HCT116 (cell line): Measurements from ENCODE around the gene FHIT. TPM values are rescaled to one million over a fixed set of nuclear protein-coding genes. Genes with fewer than 3 reads are reported as not detected.

Experiments
- ATAC-seq: fragments of 200-7000 bp; cut with Tn5 transposase; 2 replicates; pipeline ENCODE4 v1.9.1; 2020; ENCODE audit warnings: mild to moderate bottlenecking, moderate library complexity
- BruUV-seq: library from RNA; stranded (reverse); fragments of 400-500 nt; replicated peaks from 2 replicates; lab custom pipeline; 2021; lab: Mats Ljungman, UMichigan
- CTCF ChIA-PET: fragments of 300-600 bp; sonication (Branson Sonifier 250); formaldehyde crosslinking; loops from one replicate; lab custom pipeline; 2021; ENCODE audit warnings: antibody characterized with exemption; lab: Charles Lee
- POLR2A ChIA-PET: fragments of 300-600, 350-600 bp; sonication (Branson Sonifier 250); formaldehyde crosslinking; loops from one replicate; lab custom pipeline; 2021; ENCODE audit warnings: antibody characterized with exemption; lab: Charles Lee
- RAD21 ChIA-PET, 2 experiments: fragments of 300-600 bp; sonication (Branson Sonifier 250); formaldehyde crosslinking; loops; one replicate each; lab custom pipeline; 2023; ENCODE audit warnings: low total read pairs in 2 of 2; ENCODE audit not compliant: uncharacterized antibody in 2 of 2, unreplicated experiment in 2 of 2, low non-redundant PET in 1 of 2; lab: Charles Lee
- DNase-seq: peaks from one replicate; pipeline ENCODE4 v3.0.0-alpha.2; 2010; ENCODE audit warnings: low read depth, low spot score
- H2AFZ ChIP-seq: fragments of 200-600 bp; shearing (Covaris generic), sonication (generic); 2 replicates; pipeline ENCODE4 v1.6.1; 2017; ENCODE audit warnings: low read depth, mixed run types, mixed read lengths, antibody characterized with exemption, low read length; ENCODE audit not compliant: poor library complexity, severe bottlenecking
- H3K27ac ChIP-seq: 2 replicates; pipeline ENCODE4 v1.5.1; 2012; ENCODE audit warnings: low read depth, low read length
- H3K27me3 ChIP-seq: fragments of 200-600 bp; sonication (generic); 2 replicates; pipeline ENCODE4 v1.6.1; 2016; ENCODE audit warnings: mixed run types, low read length, mixed read lengths; ENCODE audit not compliant: insufficient read depth
- H3K36me3 ChIP-seq, 2 experiments: fragments of 200-500 bp in 1 of 2; fragments of 200-600 bp in 1 of 2; sonication (Bioruptor generic) in 1 of 2; sonication (generic) in 1 of 2; 2 replicates each; pipeline versions ENCODE4 v1.5.1 to v1.6.1; 2014 to 2016; ENCODE audit warnings: low read length in 2 of 2, inconsistent platforms in 1 of 2, mixed read lengths in 1 of 2, mixed run types in 1 of 2; ENCODE audit not compliant: insufficient read depth in 2 of 2, control insufficient read depth in 1 of 2
- H3K4me1 ChIP-seq, 2 experiments: fragments of 200-600 bp in 1 of 2; sonication (generic) in 1 of 2; 2 replicates each; pipeline versions ENCODE4 v1.5.1 to v1.6.1; 2012 to 2017; ENCODE audit warnings: low read length in 2 of 2, inconsistent platforms in 1 of 2, mild to moderate bottlenecking in 1 of 2, mixed read lengths in 1 of 2, mixed run types in 1 of 2, moderate library complexity in 1 of 2; ENCODE audit not compliant: insufficient read depth in 2 of 2, control insufficient read depth in 1 of 2
- H3K4me2 ChIP-seq: fragments of 200-600 bp; sonication (generic); 2 replicates; pipeline ENCODE4 v1.6.1; 2017; ENCODE audit warnings: mixed run types, low read length, mixed read lengths
- H3K4me3 ChIP-seq, 2 experiments: fragments of 200-600 bp in 1 of 2; sonication (generic) in 1 of 2; replicated peaks in 1 of 2; 2 replicates each; pipeline ENCODE4 v1.5.1; 2011 to 2016; ENCODE audit warnings: low read length in 2 of 2, control low read depth in 1 of 2, low read depth in 1 of 2, mild to moderate bottlenecking in 1 of 2, mixed read lengths in 1 of 2, mixed run types in 1 of 2
- H3K79me2 ChIP-seq: fragments of 200-600 bp; sonication (generic); 2 replicates; pipeline ENCODE4 v1.6.1; 2017; ENCODE audit warnings: mild to moderate bottlenecking, mixed run types, low read length, moderate library complexity, mixed read lengths; ENCODE audit not compliant: insufficient read depth
- H3K9ac ChIP-seq: fragments of 200-600 bp; sonication (generic); 2 replicates; pipeline ENCODE4 v1.6.1; 2016; ENCODE audit warnings: low read length, mixed read lengths
- H3K9me2 ChIP-seq: fragments of 200-600 bp; sonication (generic), shearing (Covaris generic); 2 replicates; pipeline ENCODE4 v1.6.1; 2017; ENCODE audit warnings: mixed run types, mild to moderate bottlenecking, moderate library complexity; ENCODE audit not compliant: insufficient read depth
- H3K9me3 ChIP-seq, 2 experiments: fragments of 200-500 bp in 1 of 2; fragments of 200-600 bp in 1 of 2; sonication (Bioruptor generic) in 1 of 2; sonication (generic) in 1 of 2; 2 replicates each; pipeline ENCODE4 v1.6.1; 2014 to 2017; ENCODE audit warnings: low read length in 2 of 2, mixed read lengths in 2 of 2, inconsistent platforms in 1 of 2, low read depth in 1 of 2, mild to moderate bottlenecking in 1 of 2, mixed run types in 1 of 2, moderate library complexity in 1 of 2; ENCODE audit not compliant: control insufficient read depth in 1 of 2, insufficient read depth in 1 of 2
- H4K20me1 ChIP-seq: fragments of 200-600 bp; sonication (generic), shearing (Covaris generic); 2 replicates; pipeline ENCODE4 v1.6.1; 2017; ENCODE audit warnings: mixed run types, mild to moderate bottlenecking, moderate library complexity; ENCODE audit not compliant: insufficient read depth
- CBX3 ChIP-seq: IDR thresholded peaks from 2 replicates; pipeline ENCODE4 v1.6.1; 2012; ENCODE audit warnings: low read depth
- ELF1 ChIP-seq: IDR thresholded peaks from 2 replicates; pipeline ENCODE4 v1.6.1; 2012; ENCODE audit warnings: low read depth, borderline replicate concordance
- EZH2phosphoT487 ChIP-seq: fragments of 200-600 bp; IDR thresholded peaks from 2 replicates; pipeline ENCODE4 v1.6.1; 2018; ENCODE audit warnings: antibody characterized with exemption, borderline replicate concordance
- FOSL1 ChIP-seq: IDR thresholded peaks from 2 replicates; pipeline ENCODE4 v1.6.1; 2012; ENCODE audit warnings: low read depth
- POLR2A ChIP-seq: IDR thresholded peaks from 2 replicates; pipeline ENCODE4 v1.7.0; 2011; ENCODE audit warnings: borderline replicate concordance; ENCODE audit not compliant: insufficient read depth, insufficient read length; ENCODE audit errors: extremely low read depth
- POLR2AphosphoS5 ChIP-seq: IDR thresholded peaks from 2 replicates; pipeline ENCODE4 v1.6.1; 2011; ENCODE audit warnings: mild to moderate bottlenecking, low read depth, low read length, moderate library complexity
- SIN3A ChIP-seq: IDR thresholded peaks from 2 replicates; pipeline ENCODE4 v1.6.1; 2012; ENCODE audit warnings: low read depth
- ZNF274 ChIP-seq: fragments of 200-500 bp; sonication (Bioruptor generic); IDR thresholded peaks from 2 replicates; pipeline ENCODE4 v1.6.1; 2014; ENCODE audit warnings: mild to moderate bottlenecking, low read depth, low read length, inconsistent platforms
- intact Hi-C: fragments of 100-400 bp; cut with micrococcal nuclease; formaldehyde crosslinking; loops from 2 replicates; pipeline ENCODE4 v1.10.0; 2022
- total RNA-seq: library from RNA; stranded (reverse); gene quantifications from one replicate; pipeline ENCODE4 v1.2.1, GENCODE V29; 2021; ENCODE audit not compliant: unreplicated experiment
- TF ChIP-seq, protein P1 (sequence below): IDR thresholded peaks from 2 replicates; pipeline ENCODE4 v1.6.1; 2012
- TF ChIP-seq, protein P2 (sequence below): IDR thresholded peaks from 2 replicates; pipeline ENCODE4 v1.6.1; 2012; ENCODE audit warnings: low read depth
- TF ChIP-seq, protein P3 (sequence below): IDR thresholded peaks from 2 replicates; pipeline ENCODE4 v1.6.1; 2011; ENCODE audit warnings: mild to moderate bottlenecking, low read length, moderate library complexity; ENCODE audit not compliant: insufficient replicate concordance; ENCODE audit errors: extremely low read depth

FHIT gene
- total RNA-seq, 1 experiment from 2014 or later = 20.1 TPM

DNA sequence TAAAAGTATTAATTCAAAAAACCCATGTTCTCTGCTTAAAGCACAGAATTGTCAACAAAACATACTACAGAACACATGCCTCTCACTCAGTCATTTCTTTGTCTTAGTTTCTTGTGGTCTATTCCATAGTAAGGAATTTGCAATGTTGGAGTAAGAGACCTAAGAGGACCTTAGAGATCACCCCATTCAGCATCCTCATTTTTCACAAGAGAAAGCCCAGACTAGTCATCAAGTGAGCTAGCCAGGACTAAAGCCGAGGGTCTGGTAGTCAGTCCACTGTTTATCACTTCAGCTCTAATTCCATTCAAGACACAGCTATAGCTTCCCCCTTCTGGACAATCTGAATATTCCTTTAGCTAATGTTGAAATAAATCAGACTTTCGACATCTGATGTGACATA lies 601.1 kb downstream of the FHIT start:
- intact Hi-C loops = no loop called here
- DNase-seq (no peak), ATAC-seq (no peak)
- ChIA-PET RAD21 (no interaction called here), CTCF (no interaction called here), POLR2A (no interaction called here)
- H2AFZ ChIP-seq = no peak overlapping the region
- H3K4me3 ChIP-seq = no peak overlapping the region
- H3K4me2 ChIP-seq = no peak overlapping the region
- no peaks in the 10 kb centered on the region for H3K9me3 ChIP-seq
- H3K27me3 ChIP-seq = no peaks in the 10 kb centered on the region
- H3K27ac ChIP-seq = no peak overlapping the region
- no peaks in the 10 kb centered on the region for H3K36me3 ChIP-seq
- no peaks in the 10 kb centered on the region for H4K20me1 ChIP-seq
- H3K4me1 ChIP-seq = no peaks in the 10 kb centered on the region
- no peak for TF ChIP-seq POLR2A
- no peak for TF ChIP-seq SIN3A
- TF ChIP-seq, protein P1, sequence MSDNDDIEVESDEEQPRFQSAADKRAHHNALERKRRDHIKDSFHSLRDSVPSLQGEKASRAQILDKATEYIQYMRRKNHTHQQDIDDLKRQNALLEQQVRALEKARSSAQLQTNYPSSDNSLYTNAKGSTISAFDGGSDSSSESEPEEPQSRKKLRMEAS = no peak
- TF ChIP-seq ZNF274 = no peak
- TF ChIP-seq, protein P2, sequence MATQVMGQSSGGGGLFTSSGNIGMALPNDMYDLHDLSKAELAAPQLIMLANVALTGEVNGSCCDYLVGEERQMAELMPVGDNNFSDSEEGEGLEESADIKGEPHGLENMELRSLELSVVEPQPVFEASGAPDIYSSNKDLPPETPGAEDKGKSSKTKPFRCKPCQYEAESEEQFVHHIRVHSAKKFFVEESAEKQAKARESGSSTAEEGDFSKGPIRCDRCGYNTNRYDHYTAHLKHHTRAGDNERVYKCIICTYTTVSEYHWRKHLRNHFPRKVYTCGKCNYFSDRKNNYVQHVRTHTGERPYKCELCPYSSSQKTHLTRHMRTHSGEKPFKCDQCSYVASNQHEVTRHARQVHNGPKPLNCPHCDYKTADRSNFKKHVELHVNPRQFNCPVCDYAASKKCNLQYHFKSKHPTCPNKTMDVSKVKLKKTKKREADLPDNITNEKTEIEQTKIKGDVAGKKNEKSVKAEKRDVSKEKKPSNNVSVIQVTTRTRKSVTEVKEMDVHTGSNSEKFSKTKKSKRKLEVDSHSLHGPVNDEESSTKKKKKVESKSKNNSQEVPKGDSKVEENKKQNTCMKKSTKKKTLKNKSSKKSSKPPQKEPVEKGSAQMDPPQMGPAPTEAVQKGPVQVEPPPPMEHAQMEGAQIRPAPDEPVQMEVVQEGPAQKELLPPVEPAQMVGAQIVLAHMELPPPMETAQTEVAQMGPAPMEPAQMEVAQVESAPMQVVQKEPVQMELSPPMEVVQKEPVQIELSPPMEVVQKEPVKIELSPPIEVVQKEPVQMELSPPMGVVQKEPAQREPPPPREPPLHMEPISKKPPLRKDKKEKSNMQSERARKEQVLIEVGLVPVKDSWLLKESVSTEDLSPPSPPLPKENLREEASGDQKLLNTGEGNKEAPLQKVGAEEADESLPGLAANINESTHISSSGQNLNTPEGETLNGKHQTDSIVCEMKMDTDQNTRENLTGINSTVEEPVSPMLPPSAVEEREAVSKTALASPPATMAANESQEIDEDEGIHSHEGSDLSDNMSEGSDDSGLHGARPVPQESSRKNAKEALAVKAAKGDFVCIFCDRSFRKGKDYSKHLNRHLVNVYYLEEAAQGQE = no peak
- no peak for TF ChIP-seq CBX3
- TF ChIP-seq EZH2phosphoT487 = no peak
- no peak for TF ChIP-seq FOSL1
- no peak for TF ChIP-seq POLR2AphosphoS5
- TF ChIP-seq, protein P3, sequence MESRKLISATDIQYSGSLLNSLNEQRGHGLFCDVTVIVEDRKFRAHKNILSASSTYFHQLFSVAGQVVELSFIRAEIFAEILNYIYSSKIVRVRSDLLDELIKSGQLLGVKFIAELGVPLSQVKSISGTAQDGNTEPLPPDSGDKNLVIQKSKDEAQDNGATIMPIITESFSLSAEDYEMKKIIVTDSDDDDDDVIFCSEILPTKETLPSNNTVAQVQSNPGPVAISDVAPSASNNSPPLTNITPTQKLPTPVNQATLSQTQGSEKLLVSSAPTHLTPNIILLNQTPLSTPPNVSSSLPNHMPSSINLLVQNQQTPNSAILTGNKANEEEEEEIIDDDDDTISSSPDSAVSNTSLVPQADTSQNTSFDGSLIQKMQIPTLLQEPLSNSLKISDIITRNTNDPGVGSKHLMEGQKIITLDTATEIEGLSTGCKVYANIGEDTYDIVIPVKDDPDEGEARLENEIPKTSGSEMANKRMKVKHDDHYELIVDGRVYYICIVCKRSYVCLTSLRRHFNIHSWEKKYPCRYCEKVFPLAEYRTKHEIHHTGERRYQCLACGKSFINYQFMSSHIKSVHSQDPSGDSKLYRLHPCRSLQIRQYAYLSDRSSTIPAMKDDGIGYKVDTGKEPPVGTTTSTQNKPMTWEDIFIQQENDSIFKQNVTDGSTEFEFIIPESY = no peak
- TF ChIP-seq ELF1 = no peak
- no peaks in the 10 kb centered on the region for H3K79me2 ChIP-seq
- H3K9ac ChIP-seq = no peak overlapping the region
- BruUV-seq = no TSS peak
- H3K9me2 ChIP-seq = no peaks in the 10 kb centered on the region
